GM18507 (cell line): ENCODE data around the gene HDAC4.

Source experiments
- DNase-seq: peaks from one replicate; pipeline ENCODE4 v3.0.0; 2011; ENCODE audit warnings: low read depth; ENCODE audit not compliant: insufficient read length; ENCODE audit errors: extremely low spot score
- FAIRE-seq: peaks from 2 replicates; lab custom pipeline; 2011; peaks lifted over from hg19 to GRCh38; lab: Jason Lieb, UNC

Gene HDAC4

GRCh38 chr2:239160226-239161143, 240.3 kb downstream of the HDAC4 start:
- no peak for DNase-seq
- FAIRE-seq: no peak

DNA sequence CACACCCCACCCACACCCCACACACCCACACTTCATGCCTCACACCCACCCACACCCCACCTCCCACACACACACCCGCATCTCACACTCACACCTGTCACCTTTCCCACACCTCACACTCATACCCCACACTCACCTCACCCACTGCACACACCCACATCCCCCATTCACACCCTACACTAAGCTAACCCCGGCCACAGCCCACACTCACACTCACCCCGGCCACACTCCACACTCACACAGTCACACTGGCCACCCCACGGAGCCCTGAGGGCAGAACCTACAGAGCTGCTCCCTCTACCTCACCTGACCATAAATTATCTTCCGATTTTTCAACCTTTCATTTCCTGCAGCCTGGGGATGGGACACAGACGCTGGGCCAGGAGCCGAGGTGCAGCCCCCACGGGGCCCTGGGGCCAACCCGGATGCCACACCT, 241.3 kb downstream of the HDAC4 start:
- FAIRE-seq: no peak
- no peak for DNase-seq

DNA sequence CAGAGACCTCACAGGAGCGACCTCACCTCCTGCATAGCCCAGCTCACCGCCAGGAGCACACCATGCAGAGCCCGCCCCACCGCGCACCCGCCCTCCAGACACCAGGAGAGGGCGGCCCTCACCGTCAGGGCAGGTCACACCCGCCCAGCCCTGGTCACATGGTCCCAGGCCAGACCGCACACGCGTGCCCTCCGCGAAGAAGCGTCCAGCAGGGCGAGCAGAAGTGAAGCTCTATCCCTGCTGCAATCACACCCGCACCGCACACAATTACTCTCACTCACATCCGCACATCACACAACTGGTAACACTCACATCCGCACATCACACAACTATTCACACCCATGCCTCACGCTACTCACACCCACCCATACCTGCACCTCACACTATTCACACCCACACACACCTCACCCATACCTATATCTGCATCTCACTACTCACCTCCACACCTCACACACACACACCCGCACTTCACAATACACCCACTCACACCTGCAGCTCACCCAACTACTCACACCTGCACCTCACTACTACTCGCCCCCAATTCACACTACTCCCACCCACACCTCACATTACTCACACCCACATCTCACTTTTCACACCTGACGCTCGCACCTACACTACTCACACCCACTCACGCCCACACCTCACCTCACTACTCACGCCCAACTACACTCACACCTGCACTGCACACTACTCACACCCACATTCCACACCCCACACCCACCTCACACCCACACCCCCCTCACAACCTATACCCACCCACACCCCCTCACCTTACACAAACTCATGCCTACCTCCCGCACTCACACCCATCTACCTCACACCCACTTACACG, 242.0 kb downstream of the HDAC4 start:
- DNase-seq (no peak), FAIRE-seq (no peak)

DNA sequence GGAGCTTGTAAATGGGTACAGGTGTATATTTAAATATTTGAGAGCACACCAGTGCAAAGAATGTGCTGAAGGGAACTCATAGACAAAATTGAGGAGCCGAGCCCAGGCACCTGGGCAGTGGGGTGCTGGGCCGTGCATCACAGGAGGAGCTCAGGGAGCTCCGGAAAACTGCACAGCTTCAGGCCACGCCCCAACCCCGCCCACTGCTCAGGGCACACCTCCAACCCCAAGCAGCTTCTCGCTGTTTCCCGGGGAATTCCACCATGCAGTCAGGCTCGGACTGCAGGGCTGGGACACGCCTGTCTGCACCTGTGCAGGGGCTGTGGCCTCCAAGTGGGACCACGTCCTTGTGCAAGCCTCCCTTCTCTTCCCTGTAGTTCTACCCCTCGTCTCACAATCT, 243.0 kb downstream of the HDAC4 start:
- no peak for FAIRE-seq
- DNase-seq: no peak

- DNase-seq: no peak
- FAIRE-seq: no peak
Observed at GRCh38 chr2:239157269-239157668, 243.6 kb downstream of the HDAC4 start.

DNA sequence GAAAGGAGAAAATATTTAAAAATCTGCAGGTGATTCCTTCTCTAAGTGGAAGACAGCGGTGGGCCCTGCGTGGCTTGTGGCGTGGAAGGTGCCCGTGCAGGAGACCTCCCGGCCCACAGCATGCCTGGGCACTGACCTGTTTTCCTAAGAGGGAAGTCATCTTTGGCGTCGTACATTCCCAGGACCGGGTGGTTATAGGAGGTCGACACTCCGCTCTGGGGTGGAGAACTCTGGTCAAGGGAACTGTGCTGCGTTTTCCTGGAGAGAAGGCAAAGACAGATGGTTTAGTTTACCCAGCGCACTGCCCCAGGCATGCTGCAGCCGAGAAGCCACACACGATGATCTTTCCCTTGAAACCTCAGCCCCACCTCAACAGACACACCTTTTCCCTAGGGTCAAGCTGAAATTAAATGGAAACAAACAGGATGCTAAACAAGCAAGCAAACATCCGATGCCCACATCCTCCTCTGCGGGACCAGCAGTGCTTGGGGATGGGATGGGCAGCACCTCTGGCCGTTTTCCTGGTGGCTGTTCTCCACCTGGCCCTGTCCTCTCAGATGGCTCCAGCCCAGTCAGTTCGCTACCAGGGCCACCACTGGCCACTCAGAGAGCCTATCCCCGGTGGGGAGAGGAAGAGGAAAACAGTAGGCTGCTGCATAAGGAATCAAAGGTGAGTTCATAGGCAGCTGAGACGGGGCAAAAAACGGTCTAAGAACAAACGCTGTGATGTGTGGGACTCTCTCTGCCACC, 244.1 kb downstream of the HDAC4 start:
- FAIRE-seq: no peak

DNA sequence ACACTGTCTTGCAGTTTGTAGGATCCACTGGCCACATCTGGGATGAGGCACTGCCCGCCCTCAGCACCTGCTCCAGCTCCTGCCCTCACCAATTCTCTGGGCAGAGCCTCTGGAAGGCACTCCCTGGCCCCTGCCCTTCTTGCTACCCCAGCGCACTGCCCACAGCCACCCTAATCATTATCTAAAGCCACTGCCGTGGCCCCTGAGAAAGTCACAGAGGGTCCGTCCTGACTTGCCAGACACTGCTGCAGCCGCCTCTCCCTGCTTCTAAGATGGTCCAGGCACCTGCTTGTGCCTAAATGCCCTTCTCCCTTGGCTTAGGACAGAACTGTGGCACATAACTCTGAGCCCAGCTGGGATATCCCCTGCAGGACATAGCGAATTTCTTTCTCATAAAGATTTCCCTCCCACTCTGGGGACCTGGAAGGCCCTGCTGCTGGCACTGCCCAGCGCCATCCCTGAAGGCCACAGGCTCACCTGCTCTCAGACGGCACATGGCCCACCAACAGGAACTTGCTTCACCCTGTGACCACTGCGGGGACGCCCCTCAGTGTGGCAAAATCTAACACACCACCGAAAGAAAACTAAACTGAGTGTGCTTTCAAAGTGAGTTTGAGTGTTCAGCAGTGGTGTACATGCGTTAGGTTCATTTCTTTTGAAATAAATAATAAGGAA, 244.9 kb downstream of the HDAC4 start:
- FAIRE-seq: no peak
- DNase-seq: no peak

More for the DNA sequence above, 244.1 kb downstream of the HDAC4 start:
- DNase-seq: no peak

GRCh38 chr2:239154971-239155805, 245.6 kb downstream of the HDAC4 start:
- FAIRE-seq (no peak), DNase-seq (no peak)

GRCh38 chr2:239153806-239154591, 246.8 kb downstream of the HDAC4 start:
- FAIRE-seq: no peak

GRCh38 chr2:239152916-239153305, 247.9 kb downstream of the HDAC4 start:
- FAIRE-seq (no peak), DNase-seq (no peak)

More at GRCh38 chr2:239153806-239154591, 246.8 kb downstream of the HDAC4 start:
- no peak for DNase-seq

- FAIRE-seq (no peak), DNase-seq (no peak)
Observed at GRCh38 chr2:239152239-239152915, 248.4 kb downstream of the HDAC4 start.

GRCh38 chr2:239151201-239152131, 249.4 kb downstream of the HDAC4 start:
- FAIRE-seq: no peak
- no peak for DNase-seq

DNA sequence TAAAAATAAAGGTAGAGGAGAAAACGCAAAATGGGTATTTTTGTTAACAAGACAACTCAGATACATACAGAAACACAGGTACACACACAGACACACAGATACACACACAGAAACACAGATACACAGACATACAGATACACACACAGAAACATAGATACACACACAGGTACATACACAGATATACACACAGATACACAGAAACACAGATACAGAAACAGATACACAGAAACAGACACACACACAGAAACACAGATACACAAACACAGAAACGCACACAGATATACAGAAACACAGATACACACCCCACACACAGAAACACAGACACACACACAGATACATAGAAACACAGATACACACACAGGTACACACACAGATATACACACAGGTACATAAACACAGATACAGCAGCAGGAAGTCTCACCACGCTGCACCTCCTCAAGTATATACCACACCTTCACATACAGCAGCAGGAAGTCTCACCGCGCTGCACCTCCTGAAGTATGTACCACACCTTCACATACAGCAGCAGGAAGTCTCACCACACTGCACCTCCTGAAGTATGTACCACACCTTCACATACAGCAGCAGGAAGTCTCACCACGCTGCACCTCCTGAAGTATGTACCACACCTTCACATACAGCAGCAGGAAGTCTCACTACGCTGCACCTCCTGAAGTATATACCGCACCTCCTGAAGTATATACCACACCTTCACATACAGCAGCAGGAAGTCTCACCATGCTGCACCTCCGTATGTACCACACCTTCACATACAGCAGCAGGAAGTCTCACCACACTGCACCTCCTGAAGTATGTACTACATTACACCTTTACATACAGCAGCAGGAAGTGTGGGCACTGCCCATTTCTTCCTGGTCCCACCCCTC, 250.5 kb downstream of the HDAC4 start:
- FAIRE-seq (peak; percentile 66), DNase-seq (no peak)

DNA sequence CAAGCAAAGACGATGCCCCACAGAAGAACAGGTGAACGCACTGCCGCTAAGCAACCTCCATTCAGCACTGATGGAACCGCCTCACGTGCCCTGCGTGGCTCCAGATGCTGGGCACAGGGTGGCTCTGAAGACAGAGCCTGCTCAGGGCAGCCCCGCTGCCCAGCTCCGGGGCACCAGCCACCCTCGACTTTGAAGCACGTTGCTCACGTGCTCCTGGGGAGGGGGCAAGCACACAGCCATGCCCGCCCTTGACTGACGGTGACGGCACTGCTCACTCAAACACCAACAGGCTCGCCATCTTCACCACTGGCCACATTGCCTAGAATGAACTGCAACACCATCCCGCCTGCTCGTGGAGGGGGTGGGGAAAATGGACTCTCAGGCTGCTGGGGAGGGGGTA, 251.3 kb downstream of the HDAC4 start:
- DNase-seq: no peak

DNA sequence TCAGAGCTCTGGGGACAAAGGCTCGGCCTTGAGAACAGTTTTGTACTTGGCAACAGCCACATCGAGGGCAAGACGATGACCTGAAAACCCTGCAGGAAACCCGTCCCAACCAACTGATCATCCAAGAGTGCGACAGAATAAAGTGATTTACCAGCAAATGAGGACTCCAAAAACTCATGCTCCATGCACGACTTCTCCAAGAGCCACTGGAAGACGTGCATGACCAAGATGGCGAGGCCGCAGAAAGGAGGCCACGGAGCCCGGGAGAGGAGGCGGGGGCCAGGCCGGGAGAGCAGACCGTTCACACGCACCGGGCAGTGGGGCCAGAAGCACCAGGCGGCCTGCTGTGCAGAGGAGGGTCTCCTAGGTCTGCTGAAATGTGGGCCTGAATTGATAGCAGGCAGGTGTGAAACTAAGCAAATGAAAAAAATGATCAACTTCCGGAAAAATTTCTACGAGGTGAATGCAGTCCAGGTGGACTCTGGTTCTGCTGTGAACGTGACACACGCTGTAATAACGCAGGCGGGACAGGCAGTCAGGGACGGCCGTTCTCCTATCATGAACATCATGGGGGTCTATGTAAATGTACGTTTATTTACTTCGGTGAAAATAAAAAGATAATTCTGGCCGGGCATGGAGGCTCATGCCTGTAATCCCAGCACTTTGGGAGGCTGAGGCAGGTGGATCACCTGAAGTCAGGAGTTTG, 252.2 kb downstream of the HDAC4 start:
- no peak for FAIRE-seq
- DNase-seq: no peak

More for the DNA sequence above, 251.3 kb downstream of the HDAC4 start:
- no peak for FAIRE-seq
